CD4-positive, CD25-positive, alpha-beta regulatory T cell (primary cell): ENCODE measurements around the gene COL4A3. TPM values are rescaled to one million over a fixed set of nuclear protein-coding genes. Genes with fewer than 3 reads are reported as not detected.
A peak's percentile ranks its signal among the peaks of the same experiment; 100 is the strongest.
"Not testable (repeated sequence)": the region's sequence is repeated elsewhere in the genome, so short reads cannot be mapped to it uniquely, and the experiment has no call there.

Source experiments
- ATAC-seq, 2 donors: fragments of 150-1000 bp; cut with Tn5 transposase; one replicate each; pipeline ENCODE4 v1.10.0; 2021; ENCODE audit warnings: low read depth in 2 of 2, moderate number of reproducible peaks in 2 of 2, moderate library complexity in 1 of 2
- DNase-seq, 3 donors: peaks; one replicate each; pipeline versions ENCODE4 v3.0.0 to v3.0.0-alpha.2; 2012 to 2022; ENCODE audit warnings: mixed read lengths in 1 of 3
- H3K27ac ChIP-seq: one replicate; pipeline ENCODE4 v1.7.0; 2013; ENCODE audit warnings: mild to moderate bottlenecking, low read length; ENCODE audit not compliant: insufficient read depth, poor library complexity, severe bottlenecking
- H3K27me3 ChIP-seq: one replicate; pipeline ENCODE4 v1.7.0; 2013; ENCODE audit warnings: low read length; ENCODE audit not compliant: control insufficient read depth, insufficient read depth
- H3K36me3 ChIP-seq: one replicate; pipeline ENCODE4 v1.7.0; 2013; ENCODE audit warnings: mild to moderate bottlenecking, low read length, moderate library complexity; ENCODE audit not compliant: control insufficient read depth, insufficient read depth
- H3K4me1 ChIP-seq: 2 replicates; pipeline ENCODE4 v1.7.0; 2013; ENCODE audit warnings: mild to moderate bottlenecking, low read length; ENCODE audit not compliant: insufficient read depth, control insufficient read depth, poor library complexity, severe bottlenecking
- H3K4me3 ChIP-seq: one replicate; pipeline ENCODE4 v1.7.0; 2013; ENCODE audit warnings: low read depth, mild to moderate bottlenecking, low read length, moderate library complexity
- H3K9me3 ChIP-seq, 2 experiments: 1 replicate in 1 of 2; 2 replicates in 1 of 2; pipeline ENCODE4 v1.7.0; 2013; ENCODE audit warnings: low read length in 2 of 2, mild to moderate bottlenecking in 1 of 2, moderate library complexity in 1 of 2; ENCODE audit not compliant: control insufficient read depth in 2 of 2
- H3K27ac Mint-ChIP-seq, 3 donors: one replicate each; pipeline ENCODE4 v1.8.0; 2020 to 2022; ENCODE audit warnings: mild to moderate bottlenecking in 3 of 3, mixed read lengths in 3 of 3, moderate library complexity in 2 of 3
- H3K27me3 Mint-ChIP-seq: one replicate; pipeline ENCODE4 v1.8.0; 2022; ENCODE audit warnings: mild to moderate bottlenecking, mixed read lengths
- H3K36me3 Mint-ChIP-seq: one replicate; pipeline ENCODE4 v1.8.0; 2020; ENCODE audit warnings: mixed read lengths
- H3K4me1 Mint-ChIP-seq, 4 donors: one replicate each; pipeline ENCODE4 v1.8.0; 2020 to 2022; ENCODE audit warnings: mixed read lengths in 4 of 4, mild to moderate bottlenecking in 1 of 4
- H3K4me3 Mint-ChIP-seq, 4 donors: one replicate each; pipeline ENCODE4 v1.8.0; 2020 to 2022; ENCODE audit warnings: mild to moderate bottlenecking in 4 of 4, mixed read lengths in 4 of 4, moderate library complexity in 3 of 4
- H3K9me3 Mint-ChIP-seq, 7 donors: one replicate each; pipeline ENCODE4 v1.8.0; 2020 to 2022; ENCODE audit warnings: mixed read lengths in 7 of 7, mild to moderate bottlenecking in 3 of 7, moderate library complexity in 2 of 7
- polyA plus RNA-seq, 4 donors: library from polyadenylated mRNA; unstranded; fragments of 300-500 nt; fragmentation: Illumina TruSeq; gene quantifications; one replicate each; pipeline ENCODE4 v1.2.3, GENCODE V29; 2021
- total RNA-seq: library from RNA; stranded (reverse); gene quantifications from one replicate; pipeline ENCODE4 v1.2.3, GENCODE V29; 2022

Gene COL4A3
- total and polyA plus RNA-seq, 5 donors from 2014 or later, result not detected

GRCh38 chr2:227161947-227162346 is 2.5 kb upstream of the COL4A3 start:
- Mint-ChIP-seq H3K27me3 (peaks cover 57% of the 10 kb centered on the region), H3K36me3 (no peaks in the 10 kb centered on the region), H3K4me3 (no peak overlapping the region), H3K9me3 (peaks cover 0 to 7% (median 0%) of the 10 kb centered on the region in 7 donors), H3K4me1 (peaks cover 0 to 15% (median 5%) of the 10 kb centered on the region in 4 donors), H3K27ac (no peak overlapping the region)
- Histone ChIP-seq H3K4me1 (peaks cover 15% of the 10 kb centered on the region), H3K9me3 (no peaks in the 10 kb centered on the region), H3K4me3 (no peak overlapping the region), H3K27me3 (peaks cover 26% of the 10 kb centered on the region), H3K36me3 (no peaks in the 10 kb centered on the region), H3K27ac (no peak overlapping the region)
- DNase-seq (no peak), ATAC-seq (no peak)

GRCh38 chr2:227163485-227163997 is 883 bp upstream of the COL4A3 start:
- H3K4me3 Mint-ChIP-seq, result peak overlapping the region in 3 of 4 donors; percentile 60 to 68 (median 67)
- peaks cover 26% of the 10 kb centered on the region for H3K27me3 ChIP-seq
- no peak overlapping the region for H3K4me3 ChIP-seq
- no peaks in the 10 kb centered on the region for H3K9me3 ChIP-seq
- peaks cover 0 to 15% (median 5%) of the 10 kb centered on the region in 4 donors for H3K4me1 Mint-ChIP-seq
- H3K27ac ChIP-seq, result no peak overlapping the region
- DNase-seq, result no peak
- peak overlapping the region in 1 of 3 donors; percentile 45 for H3K27ac Mint-ChIP-seq
- no peaks in the 10 kb centered on the region for H3K36me3 Mint-ChIP-seq
- H3K4me1 ChIP-seq, result peaks cover 15% of the 10 kb centered on the region
- H3K27me3 Mint-ChIP-seq, result peaks cover 68% of the 10 kb centered on the region
- peaks cover 0 to 7% (median 0%) of the 10 kb centered on the region in 7 donors for H3K9me3 Mint-ChIP-seq
- H3K36me3 ChIP-seq, result no peaks in the 10 kb centered on the region
- no peak for ATAC-seq

GRCh38 chr2:227164763-227165291 is 403 bp downstream of the COL4A3 start:
- H3K27me3 Mint-ChIP-seq, result peaks cover 59% of the 10 kb centered on the region
- ATAC-seq (peak in 1 of 2 donors; percentile 44), DNase-seq (peak in 1 of 3 donors; percentile 50)
- peaks cover 0 to 7% (median 0%) of the 10 kb centered on the region in 7 donors for H3K9me3 Mint-ChIP-seq
- no peaks in the 10 kb centered on the region for H3K36me3 Mint-ChIP-seq
- no peak overlapping the region for H3K27ac ChIP-seq
- H3K4me3 ChIP-seq, result no peak overlapping the region
- H3K36me3 ChIP-seq, result no peaks in the 10 kb centered on the region
- H3K9me3 ChIP-seq, result no peaks in the 10 kb centered on the region
- peaks cover 15% of the 10 kb centered on the region for H3K4me1 ChIP-seq
- H3K27ac Mint-ChIP-seq, result no peak overlapping the region
- peaks cover 26% of the 10 kb centered on the region for H3K27me3 ChIP-seq
- peaks cover 0 to 15% (median 5%) of the 10 kb centered on the region in 4 donors for H3K4me1 Mint-ChIP-seq
- H3K4me3 Mint-ChIP-seq, result peak overlapping the region in 3 of 4 donors; percentile 63 to 66 (median 65)

GRCh38 chr2:227171779-227172178 is 7.4 kb downstream of the COL4A3 start:
- ATAC-seq, H3K27me3 ChIP-seq, DNase-seq, H3K4me1 Mint-ChIP-seq, H3K9me3 Mint-ChIP-seq, H3K4me3 Mint-ChIP-seq, H3K4me1 ChIP-seq, H3K4me3 ChIP-seq, H3K27ac ChIP-seq, H3K36me3 ChIP-seq, H3K36me3 Mint-ChIP-seq, H3K27ac Mint-ChIP-seq, H3K9me3 ChIP-seq: not testable (repeated sequence)
- H3K27me3 Mint-ChIP-seq, result peaks cover 12% of the 10 kb centered on the region

GRCh38 chr2:227177592-227178336 is 13.3 kb downstream of the COL4A3 start:
- no peak overlapping the region for H3K27ac Mint-ChIP-seq
- Histone ChIP-seq H3K9me3 (no peaks in the 10 kb centered on the region), H3K4me1 (no peaks in the 10 kb centered on the region), H3K4me3 (no peak overlapping the region), H3K27ac (no peak overlapping the region), H3K36me3 (no peaks in the 10 kb centered on the region), H3K27me3 (no peaks in the 10 kb centered on the region)
- no peak overlapping the region for H3K4me3 Mint-ChIP-seq
- no peaks in the 10 kb centered on the region for H3K27me3 Mint-ChIP-seq
- H3K9me3 Mint-ChIP-seq, result no peaks in the 10 kb centered on the region
- DNase-seq (no peak), ATAC-seq (no peak)
- H3K36me3 Mint-ChIP-seq, result no peaks in the 10 kb centered on the region
- H3K4me1 Mint-ChIP-seq, result no peaks in the 10 kb centered on the region

- DNase-seq (no peak), ATAC-seq (no peak)
- Histone ChIP-seq H3K27ac (no peak overlapping the region), H3K27me3 (no peaks in the 10 kb centered on the region), H3K9me3 (no peaks in the 10 kb centered on the region), H3K4me3 (no peak overlapping the region), H3K4me1 (no peaks in the 10 kb centered on the region), H3K36me3 (no peaks in the 10 kb centered on the region)
- Mint-ChIP-seq H3K4me3 (no peak overlapping the region), H3K9me3 (peaks cover 0 to 6% (median 0%) of the 10 kb centered on the region in 7 donors), H3K36me3 (no peaks in the 10 kb centered on the region), H3K4me1 (no peaks in the 10 kb centered on the region), H3K27me3 (peaks cover 6% of the 10 kb centered on the region), H3K27ac (no peak overlapping the region)
Observed at GRCh38 chr2:227179988-227180685, 15.7 kb downstream of the COL4A3 start.

GRCh38 chr2:227180770-227181169 is 16.3 kb downstream of the COL4A3 start:
- H3K27ac Mint-ChIP-seq, result no peak overlapping the region
- H3K4me3 ChIP-seq, result no peak overlapping the region

More at GRCh38 chr2:227180770-227181169, 16.3 kb downstream of the COL4A3 start:
- no peaks in the 10 kb centered on the region for H3K27me3 ChIP-seq
- Mint-ChIP-seq H3K4me3 (no peak overlapping the region), H3K4me1 (no peaks in the 10 kb centered on the region), H3K36me3 (no peaks in the 10 kb centered on the region), H3K9me3 (peaks cover 0 to 6% (median 0%) of the 10 kb centered on the region in 7 donors), H3K27me3 (peaks cover 6% of the 10 kb centered on the region)
- ATAC-seq (no peak), DNase-seq (no peak)
- H3K27ac ChIP-seq, result no peak overlapping the region
- no peaks in the 10 kb centered on the region for H3K9me3 ChIP-seq
- H3K4me1 ChIP-seq, result no peaks in the 10 kb centered on the region
- no peaks in the 10 kb centered on the region for H3K36me3 ChIP-seq
